ENCODE measurements around the gene CLN6.
"Not testable (repeated sequence)": the region's sequence is repeated elsewhere in the genome, so short reads cannot be mapped to it uniquely, and the experiment has no call there.

The CLN6 gene

DNA sequence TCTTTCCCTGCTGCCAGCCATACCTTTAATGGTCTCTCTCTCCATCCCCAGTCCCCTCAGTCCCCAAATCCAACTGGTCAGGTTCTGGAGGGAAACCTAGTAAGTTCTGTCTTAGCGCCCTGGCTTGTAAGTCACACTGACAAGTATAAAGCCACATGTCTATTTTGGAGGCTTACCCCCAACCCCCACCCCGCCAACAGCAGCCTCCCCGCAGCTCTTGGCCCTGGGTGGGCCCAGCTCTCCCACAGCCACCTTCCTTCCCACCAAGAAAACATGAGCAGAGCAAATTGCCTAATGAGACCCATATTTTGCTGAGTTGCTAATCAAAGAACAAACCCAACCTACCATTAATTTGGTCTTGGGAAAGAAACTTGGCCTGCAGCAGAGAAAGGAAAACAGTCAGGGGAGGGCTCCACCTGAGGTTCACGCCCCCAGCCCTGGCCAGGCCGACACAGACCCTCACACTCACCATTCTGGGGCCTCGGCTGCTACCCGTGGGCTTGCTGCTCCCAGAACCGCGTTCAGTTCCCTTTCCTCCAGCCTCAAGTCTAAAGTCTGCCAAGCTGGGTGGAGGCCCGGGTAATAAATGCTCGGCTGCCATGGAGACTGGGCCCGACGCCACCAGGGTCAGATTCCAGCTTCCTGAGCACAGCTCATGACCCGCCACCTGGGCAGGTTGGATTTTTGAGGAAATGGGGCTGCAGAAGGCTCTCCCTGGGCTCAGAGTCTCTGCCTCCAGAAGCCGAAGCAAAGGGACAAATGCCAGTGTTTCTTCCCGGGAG lies 24.6 kb downstream of the CLN6 start, which contains the start of gene CALML4:
CALML4 (minus strand) TSS at position 557 of the 782 bp plus-strand sequence; CDS start at position 472, 85 bp downstream.
- TF ChIP-seq ZFX (IDR thresholded peaks at IDR 0.05; ENCODE audit: borderline replicate concordance): no peak
- TF ChIP-seq, protein P1, sequence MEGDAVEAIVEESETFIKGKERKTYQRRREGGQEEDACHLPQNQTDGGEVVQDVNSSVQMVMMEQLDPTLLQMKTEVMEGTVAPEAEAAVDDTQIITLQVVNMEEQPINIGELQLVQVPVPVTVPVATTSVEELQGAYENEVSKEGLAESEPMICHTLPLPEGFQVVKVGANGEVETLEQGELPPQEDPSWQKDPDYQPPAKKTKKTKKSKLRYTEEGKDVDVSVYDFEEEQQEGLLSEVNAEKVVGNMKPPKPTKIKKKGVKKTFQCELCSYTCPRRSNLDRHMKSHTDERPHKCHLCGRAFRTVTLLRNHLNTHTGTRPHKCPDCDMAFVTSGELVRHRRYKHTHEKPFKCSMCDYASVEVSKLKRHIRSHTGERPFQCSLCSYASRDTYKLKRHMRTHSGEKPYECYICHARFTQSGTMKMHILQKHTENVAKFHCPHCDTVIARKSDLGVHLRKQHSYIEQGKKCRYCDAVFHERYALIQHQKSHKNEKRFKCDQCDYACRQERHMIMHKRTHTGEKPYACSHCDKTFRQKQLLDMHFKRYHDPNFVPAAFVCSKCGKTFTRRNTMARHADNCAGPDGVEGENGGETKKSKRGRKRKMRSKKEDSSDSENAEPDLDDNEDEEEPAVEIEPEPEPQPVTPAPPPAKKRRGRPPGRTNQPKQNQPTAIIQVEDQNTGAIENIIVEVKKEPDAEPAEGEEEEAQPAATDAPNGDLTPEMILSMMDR (IDR thresholded peaks at IDR 0.05): no peak
- H3K27ac ChIP-seq: peak within 1 kb of the TSS; percentile 73

DNA sequence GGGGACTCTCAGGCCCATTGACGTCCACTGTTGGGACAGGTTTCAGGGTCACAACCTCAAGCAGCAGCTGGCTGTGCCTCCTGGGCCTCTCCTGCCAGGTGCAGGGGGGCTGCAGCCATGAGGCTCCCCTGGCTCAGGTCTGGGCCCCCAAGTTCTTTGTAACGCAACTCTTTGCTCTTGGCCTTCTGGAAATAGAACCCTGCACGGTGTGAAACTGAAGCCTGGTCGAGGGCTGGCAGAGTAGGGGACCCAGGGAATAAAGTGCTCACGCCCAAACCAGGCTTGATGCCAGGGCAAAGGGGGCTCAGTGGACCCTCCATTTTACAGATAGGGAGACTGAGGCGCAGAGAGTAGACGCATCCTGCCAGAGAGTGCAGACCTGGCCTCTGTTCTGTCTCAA lies 25.2 kb downstream of the CLN6 start:
- H3K27ac ChIP-seq: peak overlapping the region; percentile 73
- TF ChIP-seq, protein P1 (IDR thresholded peaks at IDR 0.05): no peak
- TF ChIP-seq ZFX (IDR thresholded peaks at IDR 0.05; ENCODE audit: borderline replicate concordance): no peak

DNA sequence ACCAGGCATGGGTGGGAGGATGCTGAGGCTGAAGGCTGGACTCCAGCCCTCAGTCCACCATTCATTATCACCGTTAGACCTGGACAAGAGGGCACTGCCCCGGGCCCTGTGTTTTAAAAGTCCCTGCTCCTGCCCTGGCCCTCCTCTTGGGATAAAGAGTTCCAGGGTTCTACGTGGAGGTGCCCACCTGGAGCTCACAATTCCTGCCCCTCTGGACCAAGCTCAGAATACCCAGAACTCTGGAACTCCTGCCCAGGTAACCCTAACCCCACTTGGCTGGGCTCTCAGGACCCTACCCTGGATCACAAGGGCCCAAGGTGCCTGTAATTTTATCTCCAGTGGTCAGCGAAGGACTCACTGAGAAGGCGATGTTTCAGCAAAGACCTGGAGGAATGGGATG lies 25.6 kb downstream of the CLN6 start:
- no peak for TF ChIP-seq ZFX (IDR thresholded peaks at IDR 0.05; ENCODE audit: borderline replicate concordance)
- TF ChIP-seq, protein P1 (IDR thresholded peaks at IDR 0.05): no peak
- no peak overlapping the region for H3K27ac ChIP-seq

DNA sequence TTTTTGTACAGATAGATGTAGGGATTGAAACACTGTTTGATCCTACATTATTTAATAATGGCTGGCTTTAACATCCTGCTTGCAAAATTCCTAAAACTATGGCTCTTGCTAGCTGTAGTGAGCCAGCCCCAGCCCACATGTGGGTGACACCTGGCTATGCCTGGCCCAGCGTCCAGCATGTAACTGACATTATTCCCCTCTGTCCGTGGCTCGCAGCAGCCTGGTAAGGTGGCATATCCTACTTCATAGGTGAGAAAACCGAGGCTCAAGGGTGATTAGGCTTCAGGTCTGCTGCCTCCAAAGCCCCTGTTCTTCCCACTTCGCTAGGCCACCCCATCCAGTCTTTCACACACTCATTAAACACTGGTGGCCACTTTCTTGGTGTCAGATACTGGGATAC lies 26.0 kb downstream of the CLN6 start:
- no peak for TF ChIP-seq ZFX (IDR thresholded peaks at IDR 0.05; ENCODE audit: borderline replicate concordance)
- TF ChIP-seq, protein P1 (IDR thresholded peaks at IDR 0.05): no peak
- no peak overlapping the region for H3K27ac ChIP-seq

DNA sequence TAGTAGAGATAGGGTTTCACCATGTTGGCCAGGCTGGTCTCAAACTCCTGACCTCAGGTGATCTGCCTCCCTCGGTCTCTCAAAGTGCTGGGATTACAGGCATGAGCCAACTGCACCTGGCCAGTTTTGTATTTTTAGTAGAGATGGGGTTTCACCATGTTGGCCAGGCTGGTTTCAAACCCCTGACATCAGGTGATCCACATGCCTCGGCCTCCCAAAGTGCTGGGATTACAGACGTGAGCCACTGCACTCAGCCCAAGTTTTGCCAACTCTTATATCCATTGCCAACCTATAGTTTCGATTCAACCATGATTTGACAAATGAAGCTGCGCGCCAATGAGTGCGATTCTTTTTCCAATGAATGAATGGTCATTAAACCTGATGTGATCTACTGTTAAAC lies 26.5 kb downstream of the CLN6 start:
- not testable (repeated sequence) for H3K27ac ChIP-seq

DNA sequence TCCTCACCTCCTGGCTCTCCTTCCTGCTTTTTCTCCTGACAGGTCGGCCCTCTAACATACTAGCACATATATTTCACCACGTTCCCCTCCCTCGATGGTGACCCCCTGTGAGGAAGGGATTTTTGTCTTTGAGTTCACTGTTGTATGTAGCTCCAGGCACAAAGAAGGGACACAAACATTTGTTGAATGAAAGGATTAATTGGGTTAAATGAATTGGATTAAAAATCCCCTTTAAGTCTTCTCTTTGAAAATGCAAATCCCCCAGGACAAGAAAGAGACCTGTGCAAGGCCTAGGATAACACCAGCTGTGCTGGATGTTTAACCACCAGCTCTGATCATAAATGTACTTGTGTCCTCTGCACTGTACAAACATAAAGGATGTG lies 27.7 kb downstream of the CLN6 start:
- H3K27ac ChIP-seq: no peak overlapping the region
- no peak for TF ChIP-seq ZFX (IDR thresholded peaks at IDR 0.05; ENCODE audit: borderline replicate concordance)
- TF ChIP-seq, protein P1 (IDR thresholded peaks at IDR 0.05): no peak

DNA sequence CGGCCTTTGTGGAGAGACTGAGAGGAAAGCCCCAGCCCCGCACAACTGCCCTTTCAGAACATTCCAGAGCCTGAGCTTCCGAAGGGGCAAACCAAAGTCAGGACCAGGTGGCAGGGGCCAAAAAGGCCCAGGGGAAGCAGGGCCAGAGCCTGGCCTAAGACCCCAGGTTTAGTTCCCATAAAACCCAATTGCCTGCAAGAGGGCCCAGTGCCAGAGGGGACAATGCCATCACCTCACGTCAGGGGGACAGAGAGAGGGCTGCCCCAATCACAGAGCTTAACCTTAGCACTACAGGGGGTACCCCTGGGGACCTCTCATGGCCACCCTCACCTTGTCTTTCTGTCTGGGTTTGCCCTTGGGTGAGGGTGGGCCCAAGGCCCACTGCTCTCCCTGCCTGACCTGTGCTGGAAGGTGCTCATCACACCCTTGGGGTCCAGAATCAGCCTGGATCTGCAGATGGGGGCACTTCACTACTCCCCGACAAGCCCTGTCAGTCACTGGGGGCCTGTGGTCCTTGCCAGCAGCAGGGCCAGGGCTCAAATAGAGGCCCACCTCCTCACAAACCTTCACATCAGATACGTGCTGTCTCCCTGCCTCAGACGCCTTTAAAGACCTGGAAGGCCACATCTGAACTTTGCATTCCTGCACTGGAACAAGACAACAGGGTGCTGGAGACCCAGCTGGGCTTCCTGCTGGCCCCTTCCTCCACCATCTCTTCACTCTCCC lies 28.2 kb downstream of the CLN6 start:
- no peak for TF ChIP-seq ZFX (IDR thresholded peaks at IDR 0.05; ENCODE audit: borderline replicate concordance)
- TF ChIP-seq, protein P1 (IDR thresholded peaks at IDR 0.05): no peak
- H3K27ac ChIP-seq: no peak overlapping the region
